GM19397 (cell line): Measurements from ENCODE around the gene KPTN.

Source experiments
- ATAC-seq: cut with Tn5 transposase; IDR thresholded peaks from one replicate; pipeline ENCODE4 v1.9.1; 2021; ENCODE audit warnings: mild to moderate bottlenecking, moderate library complexity; ENCODE audit not compliant: unreplicated experiment

Gene KPTN

GRCh38 chr19:47437500-47437899, 46.5 kb downstream of the KPTN start:
- ATAC-seq: no peak

- no peak for ATAC-seq
Observed at GRCh38 chr19:47436712-47437401, 47.2 kb downstream of the KPTN start.

GRCh38 chr19:47435883-47436417, 48.1 kb downstream of the KPTN start:
- no peak for ATAC-seq

- ATAC-seq: no peak
Observed at GRCh38 chr19:47435196-47435595, 48.8 kb downstream of the KPTN start.

GRCh38 chr19:47434088-47434487, 49.9 kb downstream of the KPTN start:
- ATAC-seq: no peak

- ATAC-seq: no peak
Observed at GRCh38 chr19:47433121-47433520, 50.9 kb downstream of the KPTN start.

- no peak for ATAC-seq
Observed at GRCh38 chr19:47432499-47432898, 51.5 kb downstream of the KPTN start.

GRCh38 chr19:47432091-47432490, 51.9 kb downstream of the KPTN start:
- no peak for ATAC-seq

- no peak for ATAC-seq
Observed at GRCh38 chr19:47430041-47430802, 53.8 kb downstream of the KPTN start.

GRCh38 chr19:47429140-47429793, 54.8 kb downstream of the KPTN start:
- no peak for ATAC-seq

GRCh38 chr19:47428177-47428894, 55.7 kb downstream of the KPTN start:
- no peak for ATAC-seq

- ATAC-seq: no peak
Observed at GRCh38 chr19:47427241-47428176, 56.5 kb downstream of the KPTN start.
